ENCODE results near the gene FREM3. TPM values are rescaled to one million over a fixed set of nuclear protein-coding genes. Genes with fewer than 3 reads are reported as not detected.

Gene FREM3
- total and polyA plus RNA-seq, 2 donors (not counting 1 experiment from before 2014, with no cell fraction given), result not detected

DNA sequence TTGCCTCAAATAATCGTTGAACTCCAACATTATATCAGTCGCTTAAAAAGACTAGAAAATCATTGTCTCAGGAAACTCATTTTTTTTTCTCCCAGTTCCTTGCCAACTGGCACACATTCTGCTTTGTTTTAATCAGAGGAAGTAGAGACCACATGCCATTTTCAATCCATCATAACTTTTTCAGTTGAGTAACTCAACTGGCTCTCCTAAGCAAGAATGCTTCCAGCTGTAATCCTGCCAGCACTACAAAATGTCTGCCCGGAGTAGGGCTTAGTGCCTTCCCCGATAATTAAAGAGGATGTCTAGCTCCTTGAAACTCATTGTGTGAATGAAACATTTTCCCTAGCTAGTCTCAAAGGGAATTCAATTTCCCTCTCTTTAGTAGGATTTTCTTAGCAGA lies 33.0 kb downstream of the FREM3 start:
- peak; percentile 82 to 90 for DNase-seq (ENCODE audit: low read depth in 2 of 2)
- H3K4me2 ChIP-seq (ENCODE audit: extremely low read depth, insufficient read depth, low read length), result peak overlapping the region; percentile 13
- no peaks in the 10 kb centered on the region for H3K79me2 ChIP-seq (ENCODE audit: control insufficient read depth, insufficient read depth, low read length)
- TF ChIP-seq EZH2 (IDR thresholded peaks at IDR 0.05; ENCODE audit: low read length, missing control alignments) (no peak), CTCF (conservative IDR thresholded peaks at IDR 0.05 in 1 of 2, IDR thresholded peaks at IDR 0.05 in 1 of 2; ENCODE audit: low read depth in 1 of 2, low read length in 2 of 2) (no peak)
- no peak overlapping the region for H3K4me3 ChIP-seq (replicated peaks in 1 of 4; ENCODE audit: control extremely low read depth in 1 of 4, insufficient read depth in 1 of 4, low read depth in 3 of 4, low read length in 4 of 4)
- no peak overlapping the region for H3K27ac ChIP-seq (ENCODE audit: insufficient read depth, low read length)
- H3K36me3 ChIP-seq (ENCODE audit: control insufficient read depth, insufficient read depth, low read length), result no peaks in the 10 kb centered on the region
- no peak overlapping the region for H2AFZ ChIP-seq (ENCODE audit: low read length)
- H3K9ac ChIP-seq (ENCODE audit: insufficient read depth, low read length), result no peak overlapping the region
- no peaks in the 10 kb centered on the region for H3K27me3 ChIP-seq (ENCODE audit: control insufficient read depth, insufficient read depth, low read length)
- H3K4me1 ChIP-seq (ENCODE audit: control insufficient read depth, extremely low read depth, insufficient read depth, low read length), result no peaks in the 10 kb centered on the region
- H4K20me1 ChIP-seq (ENCODE audit: control insufficient read depth, extremely low read depth, insufficient read depth, low read length), result no peaks in the 10 kb centered on the region
- H3K9me3 ChIP-seq (ENCODE audit: control insufficient read depth, insufficient read depth, low read depth, low read length), result no peaks in the 10 kb centered on the region

- H3K4me1 ChIP-seq (ENCODE audit: control insufficient read depth, extremely low read depth, insufficient read depth, low read length), result no peaks in the 10 kb centered on the region
- no peaks in the 10 kb centered on the region for H3K27me3 ChIP-seq (ENCODE audit: control insufficient read depth, insufficient read depth, low read length)
- no peaks in the 10 kb centered on the region for H4K20me1 ChIP-seq (ENCODE audit: control insufficient read depth, extremely low read depth, insufficient read depth, low read length)
- no peaks in the 10 kb centered on the region for H3K36me3 ChIP-seq (ENCODE audit: control insufficient read depth, insufficient read depth, low read length)
- H3K27ac ChIP-seq (ENCODE audit: insufficient read depth, low read length), result no peak overlapping the region
- no peak for TF ChIP-seq CTCF (conservative IDR thresholded peaks at IDR 0.05 in 1 of 2, IDR thresholded peaks at IDR 0.05 in 1 of 2; ENCODE audit: low read depth in 1 of 2, low read length in 2 of 2)
- no peak for TF ChIP-seq EZH2 (IDR thresholded peaks at IDR 0.05; ENCODE audit: low read length, missing control alignments)
- H2AFZ ChIP-seq (ENCODE audit: low read length), result no peak overlapping the region
- no peak overlapping the region for H3K4me3 ChIP-seq (replicated peaks in 1 of 4; ENCODE audit: control extremely low read depth in 1 of 4, insufficient read depth in 1 of 4, low read depth in 3 of 4, low read length in 4 of 4)
- H3K79me2 ChIP-seq (ENCODE audit: control insufficient read depth, insufficient read depth, low read length), result no peaks in the 10 kb centered on the region
- no peak for DNase-seq (ENCODE audit: low read depth in 2 of 2)
- H3K9me3 ChIP-seq (ENCODE audit: control insufficient read depth, insufficient read depth, low read depth, low read length), result no peaks in the 10 kb centered on the region
- H3K4me2 ChIP-seq (ENCODE audit: extremely low read depth, insufficient read depth, low read length), result no peak overlapping the region
- H3K9ac ChIP-seq (ENCODE audit: insufficient read depth, low read length), result no peak overlapping the region
Observed at GRCh38 chr4:143658336-143658735, 42.1 kb downstream of the FREM3 start.

DNA sequence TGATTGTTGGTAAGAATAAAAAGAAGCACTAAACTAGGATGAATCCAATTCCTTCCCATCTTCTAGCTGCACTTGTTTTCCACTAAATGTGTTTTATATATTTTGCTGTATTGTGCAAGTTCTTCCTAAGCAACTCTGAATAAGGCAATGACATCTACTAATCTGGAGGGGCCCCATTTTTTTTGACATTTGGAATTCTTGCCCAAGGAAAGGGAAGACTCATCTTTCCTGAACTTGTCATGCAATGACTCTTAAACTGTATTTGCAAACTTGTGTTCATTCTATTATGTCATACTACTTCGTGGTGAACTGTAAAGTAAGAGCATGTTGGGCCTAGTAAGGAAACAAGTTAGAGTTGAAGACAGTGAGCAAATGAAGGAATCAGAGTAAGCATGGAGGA lies 45.9 kb downstream of the FREM3 start:
- no peak for DNase-seq (ENCODE audit: low read depth in 2 of 2)
- no peak overlapping the region for H3K4me3 ChIP-seq (replicated peaks in 1 of 4; ENCODE audit: control extremely low read depth in 1 of 4, insufficient read depth in 1 of 4, low read depth in 3 of 4, low read length in 4 of 4)
- H3K36me3 ChIP-seq (ENCODE audit: control insufficient read depth, insufficient read depth, low read length), result no peaks in the 10 kb centered on the region
- H3K4me2 ChIP-seq (ENCODE audit: extremely low read depth, insufficient read depth, low read length), result no peak overlapping the region
- TF ChIP-seq EZH2 (IDR thresholded peaks at IDR 0.05; ENCODE audit: low read length, missing control alignments) (no peak), CTCF (conservative IDR thresholded peaks at IDR 0.05 in 1 of 2, IDR thresholded peaks at IDR 0.05 in 1 of 2; ENCODE audit: low read depth in 1 of 2, low read length in 2 of 2) (no peak)
- H4K20me1 ChIP-seq (ENCODE audit: control insufficient read depth, extremely low read depth, insufficient read depth, low read length), result no peaks in the 10 kb centered on the region
- H3K27ac ChIP-seq (ENCODE audit: insufficient read depth, low read length), result no peak overlapping the region
- no peaks in the 10 kb centered on the region for H3K4me1 ChIP-seq (ENCODE audit: control insufficient read depth, extremely low read depth, insufficient read depth, low read length)
- no peaks in the 10 kb centered on the region for H3K79me2 ChIP-seq (ENCODE audit: control insufficient read depth, insufficient read depth, low read length)
- no peak overlapping the region for H2AFZ ChIP-seq (ENCODE audit: low read length)
- H3K9ac ChIP-seq (ENCODE audit: insufficient read depth, low read length), result no peak overlapping the region
- H3K9me3 ChIP-seq (ENCODE audit: control insufficient read depth, insufficient read depth, low read depth, low read length), result no peaks in the 10 kb centered on the region
- no peaks in the 10 kb centered on the region for H3K27me3 ChIP-seq (ENCODE audit: control insufficient read depth, insufficient read depth, low read length)
